Frontal cortex (tissue), 4 donors: ENCODE data around the gene GAGE12G. TPM values are rescaled to one million over a fixed set of nuclear protein-coding genes. Genes with fewer than 3 reads are reported as not detected.
"Not testable (repeated sequence)": the region's sequence is repeated elsewhere in the genome, so short reads cannot be mapped to it uniquely, and the experiment has no call there.

Source experiments
- DNase-seq, 2 donors: peaks; one replicate each; pipeline ENCODE4 v3.0.0; 2012; ENCODE audit warnings: low spot score in 2 of 2
- FAIRE-seq: peaks from 2 replicates; lab custom pipeline; 2012; peaks lifted over from hg19 to GRCh38; lab: Jason Lieb, UNC
- small RNA-seq: library from RNA; depleted of rRNA; stranded (forward); fragments of <200 nt; gene quantifications from one replicate; pipeline ENCODE3, GENCODE V24; 2014
- total RNA-seq: library from RNA; depleted of rRNA; stranded (reverse); fragments of >200 nt; gene quantifications from one replicate; pipeline ENCODE4 v1.2.3, GENCODE V29; 2014
- donor health status: control.
- donor health status: control.
- donor health status: control.

The GAGE12G gene
- not detected for total RNA-seq

DNA sequence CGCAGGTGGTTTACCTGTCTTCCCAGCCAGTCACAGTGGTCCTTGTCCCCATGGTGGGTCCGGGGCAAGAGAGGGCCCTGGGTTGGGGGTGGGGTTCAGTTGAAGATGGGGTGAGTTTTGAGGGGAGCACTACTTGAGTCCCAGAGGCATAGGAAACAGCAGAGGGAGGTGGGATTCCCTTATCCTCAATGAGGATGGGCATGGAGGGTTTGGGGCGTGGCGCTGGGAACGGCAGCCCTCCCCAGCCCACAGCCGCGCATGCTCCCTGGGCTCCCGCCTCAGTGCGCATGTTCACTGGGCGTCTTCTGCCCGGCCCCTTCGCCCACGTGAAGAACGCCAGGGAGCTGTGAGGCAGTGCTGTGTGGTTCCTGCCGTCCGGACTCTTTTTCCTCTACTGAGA lies at the start of gene GAGE12G:
Gene GAGE12G (plus strand): TSS at position 301 of the 400 bp plus-strand sequence. CDS start 1,155 bp downstream, outside the sequence.
- not testable (repeated sequence) for DNase-seq, FAIRE-seq

DNA sequence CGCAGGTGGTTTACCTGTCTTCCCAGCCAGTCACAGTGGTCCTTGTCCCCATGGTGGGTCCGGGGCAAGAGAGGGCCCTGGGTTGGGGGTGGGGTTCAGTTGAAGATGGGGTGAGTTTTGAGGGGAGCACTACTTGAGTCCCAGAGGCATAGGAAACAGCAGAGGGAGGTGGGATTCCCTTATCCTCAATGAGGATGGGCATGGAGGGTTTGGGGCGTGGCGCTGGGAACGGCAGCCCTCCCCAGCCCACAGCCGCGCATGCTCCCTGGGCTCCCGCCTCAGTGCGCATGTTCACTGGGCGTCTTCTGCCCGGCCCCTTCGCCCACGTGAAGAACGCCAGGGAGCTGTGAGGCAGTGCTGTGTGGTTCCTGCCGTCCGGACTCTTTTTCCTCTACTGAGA lies 38.3 kb upstream of the GAGE12G start, which contains the start of gene GAGE12C:
Gene GAGE12C (plus strand): TSS at position 301 of the 400 bp plus-strand sequence. CDS start 1,155 bp downstream, outside the sequence.
- FAIRE-seq, DNase-seq: not testable (repeated sequence)

DNA sequence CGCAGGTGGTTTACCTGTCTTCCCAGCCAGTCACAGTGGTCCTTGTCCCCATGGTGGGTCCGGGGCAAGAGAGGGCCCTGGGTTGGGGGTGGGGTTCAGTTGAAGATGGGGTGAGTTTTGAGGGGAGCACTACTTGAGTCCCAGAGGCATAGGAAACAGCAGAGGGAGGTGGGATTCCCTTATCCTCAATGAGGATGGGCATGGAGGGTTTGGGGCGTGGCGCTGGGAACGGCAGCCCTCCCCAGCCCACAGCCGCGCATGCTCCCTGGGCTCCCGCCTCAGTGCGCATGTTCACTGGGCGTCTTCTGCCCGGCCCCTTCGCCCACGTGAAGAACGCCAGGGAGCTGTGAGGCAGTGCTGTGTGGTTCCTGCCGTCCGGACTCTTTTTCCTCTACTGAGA lies 28.8 kb upstream of the GAGE12G start, which contains the start of gene GAGE12D:
Gene GAGE12D (plus strand): TSS at position 301 of the 400 bp plus-strand sequence. CDS start 1,155 bp downstream, outside the sequence.
- DNase-seq, FAIRE-seq: not testable (repeated sequence)

DNA sequence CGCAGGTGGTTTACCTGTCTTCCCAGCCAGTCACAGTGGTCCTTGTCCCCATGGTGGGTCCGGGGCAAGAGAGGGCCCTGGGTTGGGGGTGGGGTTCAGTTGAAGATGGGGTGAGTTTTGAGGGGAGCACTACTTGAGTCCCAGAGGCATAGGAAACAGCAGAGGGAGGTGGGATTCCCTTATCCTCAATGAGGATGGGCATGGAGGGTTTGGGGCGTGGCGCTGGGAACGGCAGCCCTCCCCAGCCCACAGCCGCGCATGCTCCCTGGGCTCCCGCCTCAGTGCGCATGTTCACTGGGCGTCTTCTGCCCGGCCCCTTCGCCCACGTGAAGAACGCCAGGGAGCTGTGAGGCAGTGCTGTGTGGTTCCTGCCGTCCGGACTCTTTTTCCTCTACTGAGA lies 19.2 kb upstream of the GAGE12G start, which contains the start of gene GAGE12E:
Gene GAGE12E (plus strand): TSS at position 301 of the 400 bp plus-strand sequence. CDS start 1,155 bp downstream, outside the sequence.
- not testable (repeated sequence) for FAIRE-seq, DNase-seq

DNA sequence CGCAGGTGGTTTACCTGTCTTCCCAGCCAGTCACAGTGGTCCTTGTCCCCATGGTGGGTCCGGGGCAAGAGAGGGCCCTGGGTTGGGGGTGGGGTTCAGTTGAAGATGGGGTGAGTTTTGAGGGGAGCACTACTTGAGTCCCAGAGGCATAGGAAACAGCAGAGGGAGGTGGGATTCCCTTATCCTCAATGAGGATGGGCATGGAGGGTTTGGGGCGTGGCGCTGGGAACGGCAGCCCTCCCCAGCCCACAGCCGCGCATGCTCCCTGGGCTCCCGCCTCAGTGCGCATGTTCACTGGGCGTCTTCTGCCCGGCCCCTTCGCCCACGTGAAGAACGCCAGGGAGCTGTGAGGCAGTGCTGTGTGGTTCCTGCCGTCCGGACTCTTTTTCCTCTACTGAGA lies 9.7 kb upstream of the GAGE12G start, which contains the start of gene GAGE12F:
Gene GAGE12F (plus strand): TSS at position 301 of the 400 bp plus-strand sequence. CDS start 1,155 bp downstream, outside the sequence.
- FAIRE-seq, DNase-seq: not testable (repeated sequence)

DNA sequence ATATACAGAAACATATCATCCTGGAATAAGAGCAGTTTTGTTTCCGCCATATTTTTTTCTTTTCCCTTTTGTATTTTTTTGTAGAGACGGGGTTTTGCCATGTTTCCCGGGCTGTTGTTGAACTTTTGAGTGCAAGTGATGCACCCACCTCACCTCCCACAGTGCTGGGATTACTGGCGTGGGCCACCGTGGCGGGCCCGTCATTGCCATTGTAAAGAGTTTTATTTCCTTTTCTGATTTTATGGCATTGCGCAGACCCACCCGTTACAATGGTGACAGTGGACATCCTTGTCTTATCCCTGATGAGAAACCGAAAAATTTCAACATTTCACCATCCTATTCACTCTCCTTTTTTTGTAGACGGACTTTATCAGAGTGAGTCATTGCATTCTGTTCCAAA lies 1.5 kb upstream of the GAGE12G start:
- DNase-seq, FAIRE-seq: not testable (repeated sequence)

- not testable (repeated sequence) for DNase-seq, FAIRE-seq
Observed at GRCh38 chrX:49569152-49569551, 1.0 kb upstream of the GAGE12G start.

DNA sequence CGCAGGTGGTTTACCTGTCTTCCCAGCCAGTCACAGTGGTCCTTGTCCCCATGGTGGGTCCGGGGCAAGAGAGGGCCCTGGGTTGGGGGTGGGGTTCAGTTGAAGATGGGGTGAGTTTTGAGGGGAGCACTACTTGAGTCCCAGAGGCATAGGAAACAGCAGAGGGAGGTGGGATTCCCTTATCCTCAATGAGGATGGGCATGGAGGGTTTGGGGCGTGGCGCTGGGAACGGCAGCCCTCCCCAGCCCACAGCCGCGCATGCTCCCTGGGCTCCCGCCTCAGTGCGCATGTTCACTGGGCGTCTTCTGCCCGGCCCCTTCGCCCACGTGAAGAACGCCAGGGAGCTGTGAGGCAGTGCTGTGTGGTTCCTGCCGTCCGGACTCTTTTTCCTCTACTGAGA lies 9.4 kb downstream of the GAGE12G start, which contains the start of gene GAGE12H:
Gene GAGE12H (plus strand): TSS at position 301 of the 400 bp plus-strand sequence. CDS start 1,155 bp downstream, outside the sequence.
- not testable (repeated sequence) for FAIRE-seq, DNase-seq

DNA sequence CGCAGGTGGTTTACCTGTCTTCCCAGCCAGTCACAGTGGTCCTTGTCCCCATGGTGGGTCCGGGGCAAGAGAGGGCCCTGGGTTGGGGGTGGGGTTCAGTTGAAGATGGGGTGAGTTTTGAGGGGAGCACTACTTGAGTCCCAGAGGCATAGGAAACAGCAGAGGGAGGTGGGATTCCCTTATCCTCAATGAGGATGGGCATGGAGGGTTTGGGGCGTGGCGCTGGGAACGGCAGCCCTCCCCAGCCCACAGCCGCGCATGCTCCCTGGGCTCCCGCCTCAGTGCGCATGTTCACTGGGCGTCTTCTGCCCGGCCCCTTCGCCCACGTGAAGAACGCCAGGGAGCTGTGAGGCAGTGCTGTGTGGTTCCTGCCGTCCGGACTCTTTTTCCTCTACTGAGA lies 19.0 kb downstream of the GAGE12G start, which contains the start of gene GAGE2A:
Gene GAGE2A (plus strand): TSS at position 301 of the 400 bp plus-strand sequence. CDS start 1,155 bp downstream, outside the sequence.
- FAIRE-seq, DNase-seq: not testable (repeated sequence)

- not testable (repeated sequence) for DNase-seq, FAIRE-seq
Observed at GRCh38 chrX:49589769-49590478, 19.7 kb downstream of the GAGE12G start.

GRCh38 chrX:49590488-49590887 lies 20.3 kb downstream of the GAGE12G start:
- not testable (repeated sequence) for DNase-seq, FAIRE-seq

GRCh38 chrX:49598720-49599119 lies 28.5 kb downstream of the GAGE12G start, which contains the start of gene GAGE1:
Gene GAGE1, plus strand, starts transcription at chrX:49599020. Its CDS starts 1,155 bp downstream, at chrX:49600175.
- DNase-seq, FAIRE-seq: not testable (repeated sequence)

GRCh38 chrX:49610718-49611310 lies 40.6 kb downstream of the GAGE12G start:
- no peak for FAIRE-seq
- DNase-seq, result no peak

DNA sequence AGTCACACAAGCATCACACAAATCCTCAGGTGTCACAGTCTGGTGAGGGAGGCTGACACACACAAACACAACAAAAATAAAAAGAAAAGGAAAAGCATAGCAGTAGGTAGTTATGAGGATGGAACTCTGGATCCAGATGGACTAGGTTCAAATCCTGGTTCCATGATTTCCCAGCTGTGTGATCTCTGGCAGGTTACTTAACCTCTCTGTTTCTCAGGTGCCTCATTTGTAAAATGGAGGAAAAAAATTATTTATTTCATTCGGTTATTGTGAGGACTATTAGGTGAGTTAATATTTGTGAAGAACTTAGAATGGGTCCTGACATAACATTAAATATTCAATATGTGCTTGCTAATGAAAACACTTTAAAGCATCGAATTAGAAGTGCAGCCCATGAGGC lies 48.4 kb downstream of the GAGE12G start:
- DNase-seq (no peak), FAIRE-seq (no peak)

Small RNAs within 50 kb of the gene (small RNA-seq; reads per million reads assigned to genes)
- not detected for gene GAGE12B

Other genes with a start within 250 kb of the GAGE12G start
- not detected for gene GAGE12J, start 248.4 kb upstream of the GAGE12G start, total RNA-seq
- not detected for gene GAGE13, start 238.8 kb upstream of the GAGE12G start, total RNA-seq
- gene GAGE12C, start 38.2 kb upstream of the GAGE12G start, total RNA-seq, result not detected
- gene GAGE12D, start 28.7 kb upstream of the GAGE12G start, total RNA-seq, result not detected
- not detected for gene GAGE12E, start 19.1 kb upstream of the GAGE12G start, total RNA-seq
- gene GAGE12F, start 9.6 kb upstream of the GAGE12G start, total RNA-seq, result not detected
- gene GAGE12H, start 9.5 kb downstream of the GAGE12G start, total RNA-seq, result not detected
- gene GAGE2A, start 19.1 kb downstream of the GAGE12G start, total RNA-seq, result not detected
- not detected for gene GAGE1, start 28.6 kb downstream of the GAGE12G start, total RNA-seq
- gene PAGE1, start 125.6 kb downstream of the GAGE12G start, total RNA-seq, result 0.41 TPM